ENCODE results near the gene NHSL1. TPM values are rescaled to one million over a fixed set of nuclear protein-coding genes. Genes with fewer than 3 reads are reported as not detected.

The NHSL1 gene
- polyA plus RNA-seq, 1 experiment = 10.5 TPM

- no peak for DNase-seq (ENCODE audit: low read depth, low spot score)
- Histone ChIP-seq H3K9me3 (ENCODE audit: control insufficient read depth, insufficient read depth, low read length) (no peaks in the 10 kb centered on the region), H3K27me3 (ENCODE audit: control insufficient read depth, insufficient read depth, low read length) (peaks cover 2% of the 10 kb centered on the region), H3K27ac (ENCODE audit: low read depth, low read length) (no peak overlapping the region), H3K4me3 (ENCODE audit: low read depth, low read length) (no peak overlapping the region)
- CTCF ChIA-PET = interaction anchor here (0.5 to 3.2 kb wide), 2 partner anchors 286 to 462 kb away, joined by 7 to 17 read pairs; no protein-coding TSS in a partner anchor
- no peak for TF ChIP-seq CTCF (IDR thresholded peaks at IDR 0.05; ENCODE audit: low read depth, low read length)
- POLR2A ChIA-PET = no interaction called here
These were observed 97.1 kb downstream of the NHSL1 start for GRCh38 chr6:138401960-138402837.

- Histone ChIP-seq H3K4me3 (ENCODE audit: low read depth, low read length) (no peak overlapping the region), H3K27me3 (ENCODE audit: control insufficient read depth, insufficient read depth, low read length) (peaks cover 2% of the 10 kb centered on the region), H3K27ac (ENCODE audit: low read depth, low read length) (no peak overlapping the region), H3K9me3 (ENCODE audit: control insufficient read depth, insufficient read depth, low read length) (no peaks in the 10 kb centered on the region)
- no peak for DNase-seq (ENCODE audit: low read depth, low spot score)
- CTCF ChIA-PET = no interaction called here
- POLR2A ChIA-PET = no interaction called here
- TF ChIP-seq CTCF (IDR thresholded peaks at IDR 0.05; ENCODE audit: low read depth, low read length) = no peak
These were observed 99.0 kb downstream of the NHSL1 start for GRCh38 chr6:138400326-138400725.

- POLR2A ChIA-PET = no interaction called here
- H3K27me3 ChIP-seq (ENCODE audit: control insufficient read depth, insufficient read depth, low read length) = peaks cover 4% of the 10 kb centered on the region
- no peak for TF ChIP-seq CTCF (IDR thresholded peaks at IDR 0.05; ENCODE audit: low read depth, low read length)
- no peaks in the 10 kb centered on the region for H3K9me3 ChIP-seq (ENCODE audit: control insufficient read depth, insufficient read depth, low read length)
- no peak overlapping the region for H3K27ac ChIP-seq (ENCODE audit: low read depth, low read length)
- H3K4me3 ChIP-seq (ENCODE audit: low read depth, low read length) = no peak overlapping the region
- no peak for DNase-seq (ENCODE audit: low read depth, low spot score)
- CTCF ChIA-PET = no interaction called here
These were observed 101.9 kb downstream of the NHSL1 start for GRCh38 chr6:138397128-138398122.

GRCh38 chr6:138396709-138397108, 102.6 kb downstream of the NHSL1 start:
- peaks cover 4% of the 10 kb centered on the region for H3K27me3 ChIP-seq (ENCODE audit: control insufficient read depth, insufficient read depth, low read length)
- no peak for DNase-seq (ENCODE audit: low read depth, low spot score)
- H3K27ac ChIP-seq (ENCODE audit: low read depth, low read length) = no peak overlapping the region
- POLR2A ChIA-PET = no interaction called here
- no peaks in the 10 kb centered on the region for H3K9me3 ChIP-seq (ENCODE audit: control insufficient read depth, insufficient read depth, low read length)
- CTCF ChIA-PET = no interaction called here
- no peak for TF ChIP-seq CTCF (IDR thresholded peaks at IDR 0.05; ENCODE audit: low read depth, low read length)
- H3K4me3 ChIP-seq (ENCODE audit: low read depth, low read length) = no peak overlapping the region

Measured in AG04450 (cell line).